Astrocyte (in vitro differentiated cells and primary cell): ENCODE measurements around the gene TPH1. TPM values are rescaled to one million over a fixed set of nuclear protein-coding genes. Genes with fewer than 3 reads are reported as not detected.

Experiments
- DNase-seq: peaks from one replicate; pipeline ENCODE4 v3.0.0-alpha.2; 2010; ENCODE audit warnings: low read depth
- FAIRE-seq: peaks from 2 replicates; lab custom pipeline; 2011; peaks lifted over from hg19 to GRCh38; lab: Jason Lieb, UNC
- H2AFZ ChIP-seq: 2 replicates; pipeline ENCODE4 v1.6.0; 2012; ENCODE audit warnings: low read depth, low read length, inconsistent platforms
- H3K27ac ChIP-seq: 2 replicates; pipeline ENCODE4 v1.5.1; 2011; ENCODE audit warnings: low read depth, low read length, inconsistent platforms
- H3K27me3 ChIP-seq: 2 replicates; pipeline ENCODE4 v1.6.0; 2011; ENCODE audit warnings: low read length, inconsistent platforms; ENCODE audit not compliant: insufficient read depth
- H3K36me3 ChIP-seq: 2 replicates; pipeline ENCODE4 v1.5.1; 2011; ENCODE audit warnings: low read length, inconsistent platforms; ENCODE audit not compliant: insufficient read depth
- H3K4me1 ChIP-seq: 2 replicates; pipeline ENCODE4 v1.5.1; 2011; ENCODE audit warnings: low read length, inconsistent platforms; ENCODE audit not compliant: insufficient read depth
- H3K4me2 ChIP-seq: 2 replicates; pipeline ENCODE4 v1.6.0; 2012; ENCODE audit warnings: low read length, inconsistent platforms
- H3K4me3 ChIP-seq: 2 replicates; pipeline ENCODE4 v1.5.1; 2011; ENCODE audit warnings: low read depth, mild to moderate bottlenecking, low read length, inconsistent platforms; ENCODE audit not compliant: insufficient read depth
- H3K79me2 ChIP-seq: 2 replicates; pipeline ENCODE4 v1.6.0; 2012; ENCODE audit warnings: mild to moderate bottlenecking, low read length, inconsistent platforms; ENCODE audit not compliant: insufficient read depth
- H3K9ac ChIP-seq: 2 replicates; pipeline ENCODE4 v1.6.0; 2012; ENCODE audit warnings: mild to moderate bottlenecking, low read length, inconsistent platforms
- H3K9me3 ChIP-seq: 2 replicates; pipeline ENCODE4 v1.5.1; 2012; ENCODE audit warnings: low read depth, mild to moderate bottlenecking, low read length, inconsistent platforms; ENCODE audit not compliant: insufficient read depth
- H4K20me1 ChIP-seq: 2 replicates; pipeline ENCODE4 v1.6.0; 2012; ENCODE audit warnings: low read length, inconsistent platforms; ENCODE audit not compliant: insufficient read depth
- H3K27ac Mint-ChIP-seq: one replicate; pipeline ENCODE4 v1.8.0; 2021; ENCODE audit warnings: mild to moderate bottlenecking, mixed read lengths; ENCODE audit not compliant: unreplicated experiment
- H3K27me3 Mint-ChIP-seq: one replicate; pipeline ENCODE4 v1.8.0; 2021; ENCODE audit warnings: low read depth, mixed read lengths; ENCODE audit not compliant: unreplicated experiment
- H3K36me3 Mint-ChIP-seq: one replicate; pipeline ENCODE4 v1.8.0; 2021; ENCODE audit warnings: low read depth, mixed read lengths; ENCODE audit not compliant: unreplicated experiment
- H3K4me1 Mint-ChIP-seq: one replicate; pipeline ENCODE4 v1.8.0; 2021; ENCODE audit warnings: low read depth, mixed read lengths; ENCODE audit not compliant: unreplicated experiment
- H3K4me3 Mint-ChIP-seq: one replicate; pipeline ENCODE4 v1.8.0; 2021; ENCODE audit warnings: mild to moderate bottlenecking, moderate library complexity, mixed read lengths; ENCODE audit not compliant: unreplicated experiment
- H3K9me3 Mint-ChIP-seq: one replicate; pipeline ENCODE4 v1.8.0; 2021; ENCODE audit warnings: mild to moderate bottlenecking, mixed read lengths; ENCODE audit not compliant: unreplicated experiment
- CTCF ChIP-seq: IDR thresholded peaks from 2 replicates; pipeline ENCODE4 v1.5.1; 2011; ENCODE audit warnings: low read depth, mild to moderate bottlenecking, inconsistent platforms, low read length, moderate library complexity; ENCODE audit not compliant: insufficient read depth
- EZH2 ChIP-seq: IDR thresholded peaks from 2 replicates; pipeline ENCODE4 v1.6.1; 2012; ENCODE audit warnings: mild to moderate bottlenecking, low read length, inconsistent platforms; ENCODE audit not compliant: insufficient read depth
- total RNA-seq: library from RNA; stranded (reverse); gene quantifications from 2 replicates; pipeline ENCODE4 v1.2.1, GENCODE V29; 2021

Gene TPH1
- total RNA-seq, 1 donor from 2014 or later, result 0.32 TPM

GRCh38 chr11:18016789-18017188, 29.3 kb downstream of the TPH1 start:
- no peak overlapping the region for H3K4me3 ChIP-seq
- H3K4me1 Mint-ChIP-seq, result peaks cover 12% of the 10 kb centered on the region
- H4K20me1 ChIP-seq, result no peaks in the 10 kb centered on the region
- H3K27ac ChIP-seq, result no peak overlapping the region
- no peaks in the 10 kb centered on the region for H3K36me3 Mint-ChIP-seq
- H3K4me2 ChIP-seq, result no peak overlapping the region
- H3K27ac Mint-ChIP-seq, result no peak overlapping the region
- no peak overlapping the region for H2AFZ ChIP-seq
- no peaks in the 10 kb centered on the region for H3K9me3 ChIP-seq
- no peak for TF ChIP-seq EZH2
- TF ChIP-seq CTCF, result no peak
- no peak for FAIRE-seq
- H3K9me3 Mint-ChIP-seq, result no peaks in the 10 kb centered on the region
- DNase-seq, result no peak
- H3K36me3 ChIP-seq, result no peaks in the 10 kb centered on the region
- peaks cover 5% of the 10 kb centered on the region for H3K27me3 Mint-ChIP-seq
- H3K4me1 ChIP-seq, result peaks cover 3% of the 10 kb centered on the region
- H3K9ac ChIP-seq, result no peak overlapping the region
- peaks cover 2% of the 10 kb centered on the region for H3K79me2 ChIP-seq
- H3K4me3 Mint-ChIP-seq, result no peak overlapping the region
- H3K27me3 ChIP-seq, result no peaks in the 10 kb centered on the region

DNA sequence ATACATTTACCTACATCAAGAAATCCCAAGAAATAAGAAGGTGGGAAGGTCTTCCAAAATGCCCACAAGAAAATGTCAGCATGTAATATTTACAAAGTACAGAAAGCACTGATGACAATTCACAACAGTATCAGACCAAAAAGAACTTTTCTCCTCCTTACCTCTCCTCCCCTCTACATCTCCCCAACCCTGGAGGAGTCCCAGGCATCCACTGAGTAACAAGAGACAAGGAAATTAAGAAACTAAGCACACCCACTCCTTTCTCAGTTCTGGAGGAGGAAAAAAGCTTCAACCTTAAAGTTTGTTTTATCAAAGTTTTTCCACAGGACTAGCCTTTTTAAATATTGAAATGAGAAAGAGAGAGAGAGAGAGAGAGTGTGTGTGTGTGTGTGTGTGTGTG, 31.2 kb downstream of the TPH1 start:
- peaks cover 5% of the 10 kb centered on the region for H3K27me3 Mint-ChIP-seq
- H3K36me3 Mint-ChIP-seq, result no peaks in the 10 kb centered on the region
- Histone ChIP-seq H3K9ac (no peak overlapping the region), H2AFZ (no peak overlapping the region), H3K27ac (no peak overlapping the region), H3K9me3 (no peaks in the 10 kb centered on the region), H3K4me2 (no peak overlapping the region), H3K36me3 (no peaks in the 10 kb centered on the region), H3K4me1 (peaks cover 4% of the 10 kb centered on the region), H4K20me1 (peaks cover 9% of the 10 kb centered on the region), H3K79me2 (peaks cover 2% of the 10 kb centered on the region), H3K27me3 (no peaks in the 10 kb centered on the region), H3K4me3 (no peak overlapping the region)
- FAIRE-seq, result no peak
- peaks cover 10% of the 10 kb centered on the region for H3K4me1 Mint-ChIP-seq
- no peak for TF ChIP-seq CTCF
- DNase-seq, result no peak
- H3K27ac Mint-ChIP-seq, result no peak overlapping the region
- peak overlapping the region; percentile 21 for H3K4me3 Mint-ChIP-seq
- H3K9me3 Mint-ChIP-seq, result no peaks in the 10 kb centered on the region

DNA sequence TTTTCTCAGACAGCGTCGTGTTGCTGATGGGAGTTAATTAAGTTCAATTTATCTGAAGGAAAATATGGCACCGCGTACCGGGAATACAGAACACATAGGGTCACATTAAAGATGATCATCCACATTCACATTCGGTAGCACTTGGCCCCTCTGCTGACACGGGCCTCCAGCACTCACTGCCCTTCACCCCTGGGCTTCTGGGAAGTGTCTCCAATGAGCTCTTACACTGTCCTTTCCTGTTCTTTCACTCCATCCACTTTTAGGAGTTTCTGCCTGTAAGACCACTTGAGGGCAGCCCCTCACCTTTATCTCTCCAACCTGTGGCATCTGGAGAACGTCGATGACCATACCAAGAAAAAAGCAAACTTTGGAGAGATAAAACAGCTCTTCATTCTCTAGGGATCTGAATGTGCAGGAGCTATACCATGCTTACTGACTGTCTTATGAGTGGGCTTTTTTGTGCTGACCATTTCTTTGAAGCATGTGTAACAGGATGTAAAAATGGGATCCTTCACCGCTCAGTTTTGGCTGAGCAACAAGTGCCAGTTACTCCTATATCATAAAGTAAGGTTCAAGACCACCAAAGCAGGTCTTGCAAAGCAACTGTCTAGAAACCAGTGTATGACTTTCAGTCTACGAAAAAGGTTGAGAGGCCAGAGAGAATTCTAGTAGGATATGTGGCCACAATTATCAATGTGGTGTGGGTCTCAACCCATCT, 32.1 kb downstream of the TPH1 start:
- H3K4me3 ChIP-seq, result peak overlapping the region; percentile 88
- no peaks in the 10 kb centered on the region for H3K36me3 Mint-ChIP-seq
- peak overlapping the region; percentile 98 for H3K4me2 ChIP-seq
- no peaks in the 10 kb centered on the region for H3K36me3 ChIP-seq
- H3K27ac ChIP-seq, result no peak overlapping the region
- H4K20me1 ChIP-seq, result peaks cover 9% of the 10 kb centered on the region
- no peak for TF ChIP-seq CTCF
- TF ChIP-seq EZH2, result no peak
- no peaks in the 10 kb centered on the region for H3K27me3 ChIP-seq
- FAIRE-seq (no peak), DNase-seq (no peak)
- peaks cover 5% of the 10 kb centered on the region for H3K27me3 Mint-ChIP-seq
- peaks cover 4% of the 10 kb centered on the region for H3K4me1 ChIP-seq
- H3K27ac Mint-ChIP-seq, result peak overlapping the region; percentile 62
- H3K4me1 Mint-ChIP-seq, result peaks cover 5% of the 10 kb centered on the region
- H3K9me3 Mint-ChIP-seq, result no peaks in the 10 kb centered on the region
- peak overlapping the region; percentile 86 for H3K9ac ChIP-seq
- no peaks in the 10 kb centered on the region for H3K9me3 ChIP-seq
- peaks cover 2% of the 10 kb centered on the region for H3K79me2 ChIP-seq
- peak overlapping the region; percentile 95 for H2AFZ ChIP-seq
- peak overlapping the region; percentile 97 for H3K4me3 Mint-ChIP-seq
